GM10847 (cell line): ENCODE measurements around the gene HRK.
A peak's percentile ranks its signal among the peaks of the same experiment; 100 is the strongest.

ENCODE experiments used
- POLR2A ChIP-seq: IDR thresholded peaks from 2 replicates; pipeline ENCODE4 v1.6.1; 2011; ENCODE audit not compliant: insufficient read length; ENCODE audit errors: extremely low read depth

The HRK gene

GRCh38 chr12:116818948-116819832, 62.1 kb downstream of the HRK start:
- peak; percentile 60 for TF ChIP-seq POLR2A

GRCh38 chr12:116818341-116818856, 62.8 kb downstream of the HRK start:
- TF ChIP-seq POLR2A = no peak

- TF ChIP-seq POLR2A = no peak
Observed at GRCh38 chr12:116813271-116814041, 67.8 kb downstream of the HRK start.

GRCh38 chr12:116812238-116812637, 69.0 kb downstream of the HRK start:
- TF ChIP-seq POLR2A = no peak

GRCh38 chr12:116808113-116809105, 72.8 kb downstream of the HRK start:
- TF ChIP-seq POLR2A = no peak

- TF ChIP-seq POLR2A = no peak
Observed at GRCh38 chr12:116807546-116807945, 73.7 kb downstream of the HRK start.

GRCh38 chr12:116806845-116807440, 74.3 kb downstream of the HRK start:
- no peak for TF ChIP-seq POLR2A
